ENCODE measurements around the gene PGAP1.

DNA sequence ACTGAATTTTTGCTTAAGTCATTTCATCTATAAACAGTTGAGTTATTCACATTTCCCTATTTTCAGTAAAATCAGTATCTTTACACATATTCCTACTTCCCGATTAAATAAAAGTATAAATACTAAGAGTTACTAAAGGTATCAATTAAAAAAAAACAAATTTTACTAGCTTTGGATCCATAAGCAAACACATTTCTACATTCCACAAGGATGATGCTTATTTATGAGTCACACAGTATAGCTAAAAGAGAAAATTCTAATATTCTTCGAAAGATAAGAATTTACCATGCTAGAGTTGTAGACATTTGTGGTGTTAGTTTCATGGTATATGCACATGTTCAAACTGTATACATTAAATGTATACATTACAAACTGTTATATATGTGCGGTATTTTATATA is 23.7 kb downstream of the PGAP1 start:
- TF ChIP-seq, protein P1, sequence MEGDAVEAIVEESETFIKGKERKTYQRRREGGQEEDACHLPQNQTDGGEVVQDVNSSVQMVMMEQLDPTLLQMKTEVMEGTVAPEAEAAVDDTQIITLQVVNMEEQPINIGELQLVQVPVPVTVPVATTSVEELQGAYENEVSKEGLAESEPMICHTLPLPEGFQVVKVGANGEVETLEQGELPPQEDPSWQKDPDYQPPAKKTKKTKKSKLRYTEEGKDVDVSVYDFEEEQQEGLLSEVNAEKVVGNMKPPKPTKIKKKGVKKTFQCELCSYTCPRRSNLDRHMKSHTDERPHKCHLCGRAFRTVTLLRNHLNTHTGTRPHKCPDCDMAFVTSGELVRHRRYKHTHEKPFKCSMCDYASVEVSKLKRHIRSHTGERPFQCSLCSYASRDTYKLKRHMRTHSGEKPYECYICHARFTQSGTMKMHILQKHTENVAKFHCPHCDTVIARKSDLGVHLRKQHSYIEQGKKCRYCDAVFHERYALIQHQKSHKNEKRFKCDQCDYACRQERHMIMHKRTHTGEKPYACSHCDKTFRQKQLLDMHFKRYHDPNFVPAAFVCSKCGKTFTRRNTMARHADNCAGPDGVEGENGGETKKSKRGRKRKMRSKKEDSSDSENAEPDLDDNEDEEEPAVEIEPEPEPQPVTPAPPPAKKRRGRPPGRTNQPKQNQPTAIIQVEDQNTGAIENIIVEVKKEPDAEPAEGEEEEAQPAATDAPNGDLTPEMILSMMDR (conservative IDR thresholded peaks at IDR 0.05; ENCODE audit: low read length): no peak
- TF ChIP-seq EZH2phosphoT487 (IDR thresholded peaks at IDR 0.05; ENCODE audit: borderline replicate concordance): no peak

All from Loucy (cell line).